NB4 (cell line): ENCODE data around the gene MEX3B.

Source experiments
- DNase-seq: peaks from one replicate; pipeline ENCODE4 v3.0.0; 2010; ENCODE audit warnings: low read depth
- H3K4me3 ChIP-seq: one replicate; pipeline ENCODE4 v1.5.1; 2011; ENCODE audit warnings: mild to moderate bottlenecking, low read depth, low read length, moderate library complexity
- CTCF ChIP-seq: IDR thresholded peaks from one replicate; pipeline ENCODE4 v1.5.1; 2012; ENCODE audit warnings: low read depth, low read length
- MAX ChIP-seq: IDR thresholded peaks from 2 replicates; pipeline ENCODE4 v1.6.1; 2011; ENCODE audit warnings: low read depth, low read length
- MYC ChIP-seq: IDR thresholded peaks from 2 replicates; pipeline ENCODE4 v1.6.1; 2011; ENCODE audit warnings: low read depth, low read length
- POLR2A ChIP-seq: IDR thresholded peaks from 2 replicates; pipeline ENCODE4 v1.6.1; 2011; ENCODE audit warnings: mild to moderate bottlenecking; ENCODE audit not compliant: insufficient read length; ENCODE audit errors: extremely low read depth

The MEX3B gene

GRCh38 chr15:82066455-82066854 is 20.6 kb upstream of the MEX3B start:
- no peak for DNase-seq
- TF ChIP-seq MAX = no peak
- TF ChIP-seq POLR2A = no peak
- no peak for TF ChIP-seq CTCF
- TF ChIP-seq MYC = no peak

GRCh38 chr15:82064824-82065223 is 19.0 kb upstream of the MEX3B start:
- TF ChIP-seq POLR2A = no peak
- TF ChIP-seq MYC = no peak
- no peak for TF ChIP-seq MAX
- no peak for TF ChIP-seq CTCF
- H3K4me3 ChIP-seq = no peak overlapping the region
- peak; percentile 18 for DNase-seq

More at GRCh38 chr15:82066455-82066854, 20.6 kb upstream of the MEX3B start:
- H3K4me3 ChIP-seq = no peak overlapping the region

- no peak for DNase-seq
- TF ChIP-seq CTCF (no peak), MAX (no peak)
- H3K4me3 ChIP-seq = no peak overlapping the region
Measured at GRCh38 chr15:82062479-82063454, 16.9 kb upstream of the MEX3B start.

- TF ChIP-seq POLR2A (no peak), MYC (no peak), CTCF (no peak), MAX (no peak)
- H3K4me3 ChIP-seq = no peak overlapping the region
- no peak for DNase-seq
Measured at GRCh38 chr15:82060817-82061216, 15.0 kb upstream of the MEX3B start.

GRCh38 chr15:82058517-82059204 is 12.8 kb upstream of the MEX3B start:
- DNase-seq = no peak
- TF ChIP-seq MYC = no peak
- no peak for TF ChIP-seq MAX
- TF ChIP-seq CTCF = no peak
- no peak for TF ChIP-seq POLR2A
- H3K4me3 ChIP-seq = no peak overlapping the region
